WTC11 (cell line): ENCODE measurements around the gene CNTFR. TPM values are rescaled to one million over a fixed set of nuclear protein-coding genes. Genes with fewer than 3 reads are reported as not detected.
A peak's percentile ranks its signal among the peaks of the same experiment; 100 is the strongest.

Experiments used
- ATAC-seq: fragments of 200-7000 bp; cut with Tn5 transposase; 2 replicates; pipeline ENCODE4 v1.10.0; 2021; ENCODE audit warnings: mild to moderate bottlenecking, moderate library complexity
- CTCF ChIA-PET: fragments of 300-600 bp; sonication (Branson Sonifier 250); formaldehyde crosslinking; loops from one replicate; lab custom pipeline; 2021; ENCODE audit warnings: antibody characterized with exemption; lab: Charles Lee
- POLR2A ChIA-PET: fragments of 350-600 bp; sonication (Branson Sonifier 250); formaldehyde crosslinking; loops from one replicate; lab custom pipeline; 2021; ENCODE audit warnings: antibody characterized with exemption; lab: Charles Lee
- DNase-seq: peaks from one replicate; pipeline ENCODE4 v3.0.0; 2021; ENCODE audit warnings: low spot score
- H3K27ac Mint-ChIP-seq: 2 replicates; pipeline ENCODE4 v1.8.0; 2021; ENCODE audit warnings: mixed read lengths
- H3K27me3 Mint-ChIP-seq: 2 replicates; pipeline ENCODE4 v1.8.0; 2021; ENCODE audit warnings: low read depth, mild to moderate bottlenecking, moderate library complexity, mixed read lengths
- H3K36me3 Mint-ChIP-seq: 2 replicates; pipeline ENCODE4 v1.8.0; 2021; ENCODE audit warnings: mixed read lengths
- H3K4me1 Mint-ChIP-seq: 2 replicates; pipeline ENCODE4 v1.8.0; 2022; ENCODE audit warnings: mixed read lengths
- H3K4me3 Mint-ChIP-seq: 2 replicates; pipeline ENCODE4 v1.8.0; 2021; ENCODE audit warnings: mild to moderate bottlenecking, moderate library complexity, mixed read lengths
- H3K9me3 Mint-ChIP-seq: 2 replicates; pipeline ENCODE4 v1.8.0; 2021; ENCODE audit warnings: mixed read lengths
- E2F4 ChIP-seq: sonication (generic); formaldehyde crosslinking; IDR thresholded peaks from 2 replicates; pipeline ENCODE4 v1.8.1; 2022; ENCODE audit warnings: low read depth, mild to moderate bottlenecking, moderate library complexity, missing genetic modification reagents, borderline replicate concordance
- FOXJ3 ChIP-seq: sonication (generic); formaldehyde crosslinking; IDR thresholded peaks from 2 replicates; pipeline ENCODE4 v1.9.0; 2021; ENCODE audit warnings: missing genetic modification reagents, mild to moderate bottlenecking, borderline replicate concordance
- HMGA2 ChIP-seq: fragments of 250-450 bp; sonication (Bioruptor Pico); IDR thresholded peaks from 2 replicates; pipeline ENCODE4 v1.4.0; 2021; ENCODE audit warnings: mild to moderate bottlenecking, moderate library complexity
- RORB ChIP-seq: fragments of 250-450 bp; sonication (Bioruptor Pico); IDR thresholded peaks from 2 replicates; pipeline ENCODE4 v1.9.0; 2021; ENCODE audit warnings: mild to moderate bottlenecking
- TP53 ChIP-seq: sonication (generic); formaldehyde crosslinking; IDR thresholded peaks from 2 replicates; pipeline ENCODE4 v1.8.1; 2023; ENCODE audit warnings: mild to moderate bottlenecking, missing genetic modification reagents
- ZNF423 ChIP-seq: fragments of 250-450 bp; sonication (Bioruptor Pico); IDR thresholded peaks from 2 replicates; pipeline ENCODE4 v2.1.2; 2022; ENCODE audit warnings: mild to moderate bottlenecking, moderate library complexity
- ZNF425 ChIP-seq: fragments of 250-450 bp; sonication (Bioruptor Pico); conservative IDR thresholded peaks from 2 replicates; pipeline ENCODE4 v1.9.0; 2021; ENCODE audit warnings: mild to moderate bottlenecking
- total RNA-seq: library from RNA; stranded (reverse); gene quantifications from 3 replicates; pipeline ENCODE4 v1.2.3, GENCODE V29; 2021
- TF ChIP-seq, protein P1 (sequence below): sonication (generic); formaldehyde crosslinking; IDR thresholded peaks from 2 replicates; pipeline ENCODE4 v1.8.1; 2023; ENCODE audit warnings: mild to moderate bottlenecking, moderate library complexity, missing genetic modification reagents
- TF ChIP-seq, protein P2 (sequence below): sonication (generic); formaldehyde crosslinking; IDR thresholded peaks from 2 replicates; pipeline ENCODE4 v1.8.0; 2023; ENCODE audit warnings: mild to moderate bottlenecking, missing genetic modification reagents
- TF ChIP-seq, protein P3 (sequence below): sonication (generic); formaldehyde crosslinking; IDR thresholded peaks from 2 replicates; pipeline ENCODE4 v1.8.1; 2022; ENCODE audit warnings: mild to moderate bottlenecking, moderate library complexity, missing genetic modification reagents

Gene CNTFR
- total RNA-seq, 1 experiment from 2014 or later: 18.0 TPM

GRCh38 chr9:34588671-34589635 lies 571 bp downstream of the CNTFR start:
- no peaks in the 10 kb centered on the region for H3K9me3 Mint-ChIP-seq
- peak overlapping the region; percentile 78 for H3K4me3 Mint-ChIP-seq
- ATAC-seq (no peak), DNase-seq (no peak)
- H3K27me3 Mint-ChIP-seq: peaks cover 96% of the 10 kb centered on the region
- no peaks in the 10 kb centered on the region for H3K36me3 Mint-ChIP-seq
- POLR2A ChIA-PET: no interaction called here
- CTCF ChIA-PET: interaction anchor here (0.7 to 4.5 kb wide), 7 partner anchors 10 to 49 kb away, joined by 3 to 22 read pairs (median 10); no protein-coding TSS in a partner anchor
- H3K27ac Mint-ChIP-seq: no peak overlapping the region
- TF ChIP-seq ZNF423 (CRISPR knock-in tag): peak; percentile 22; the same call in 1 of the 2 replicates
- TF ChIP-seq, protein P1, sequence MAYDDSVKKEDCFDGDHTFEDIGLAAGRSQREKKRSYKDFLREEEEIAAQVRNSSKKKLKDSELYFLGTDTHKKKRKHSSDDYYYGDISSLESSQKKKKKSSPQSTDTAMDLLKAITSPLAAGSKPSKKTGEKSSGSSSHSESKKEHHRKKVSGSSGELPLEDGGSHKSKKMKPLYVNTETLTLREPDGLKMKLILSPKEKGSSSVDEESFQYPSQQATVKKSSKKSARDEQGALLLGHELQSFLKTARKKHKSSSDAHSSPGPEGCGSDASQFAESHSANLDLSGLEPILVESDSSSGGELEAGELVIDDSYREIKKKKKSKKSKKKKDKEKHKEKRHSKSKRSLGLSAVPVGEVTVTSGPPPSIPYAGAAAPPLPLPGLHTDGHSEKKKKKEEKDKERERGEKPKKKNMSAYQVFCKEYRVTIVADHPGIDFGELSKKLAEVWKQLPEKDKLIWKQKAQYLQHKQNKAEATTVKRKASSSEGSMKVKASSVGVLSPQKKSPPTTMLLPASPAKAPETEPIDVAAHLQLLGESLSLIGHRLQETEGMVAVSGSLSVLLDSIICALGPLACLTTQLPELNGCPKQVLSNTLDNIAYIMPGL: no peak
- TF ChIP-seq, all 79 proteins: peak for 1
- peaks cover 46% of the 10 kb centered on the region for H3K4me1 Mint-ChIP-seq

- ATAC-seq (no peak), DNase-seq (no peak)
- Mint-ChIP-seq H3K36me3 (no peaks in the 10 kb centered on the region), H3K27me3 (peaks cover 92% of the 10 kb centered on the region), H3K4me3 (no peak overlapping the region), H3K4me1 (peaks cover 34% of the 10 kb centered on the region), H3K9me3 (no peaks in the 10 kb centered on the region), H3K27ac (no peak overlapping the region)
- CTCF ChIA-PET: interaction anchor here (1.1 to 4.5 kb wide), 6 partner anchors 9 to 183 kb away, joined by 3 to 22 read pairs (median 14); no protein-coding TSS in a partner anchor
- POLR2A ChIA-PET: no interaction called here
- TF ChIP-seq, protein P2, sequence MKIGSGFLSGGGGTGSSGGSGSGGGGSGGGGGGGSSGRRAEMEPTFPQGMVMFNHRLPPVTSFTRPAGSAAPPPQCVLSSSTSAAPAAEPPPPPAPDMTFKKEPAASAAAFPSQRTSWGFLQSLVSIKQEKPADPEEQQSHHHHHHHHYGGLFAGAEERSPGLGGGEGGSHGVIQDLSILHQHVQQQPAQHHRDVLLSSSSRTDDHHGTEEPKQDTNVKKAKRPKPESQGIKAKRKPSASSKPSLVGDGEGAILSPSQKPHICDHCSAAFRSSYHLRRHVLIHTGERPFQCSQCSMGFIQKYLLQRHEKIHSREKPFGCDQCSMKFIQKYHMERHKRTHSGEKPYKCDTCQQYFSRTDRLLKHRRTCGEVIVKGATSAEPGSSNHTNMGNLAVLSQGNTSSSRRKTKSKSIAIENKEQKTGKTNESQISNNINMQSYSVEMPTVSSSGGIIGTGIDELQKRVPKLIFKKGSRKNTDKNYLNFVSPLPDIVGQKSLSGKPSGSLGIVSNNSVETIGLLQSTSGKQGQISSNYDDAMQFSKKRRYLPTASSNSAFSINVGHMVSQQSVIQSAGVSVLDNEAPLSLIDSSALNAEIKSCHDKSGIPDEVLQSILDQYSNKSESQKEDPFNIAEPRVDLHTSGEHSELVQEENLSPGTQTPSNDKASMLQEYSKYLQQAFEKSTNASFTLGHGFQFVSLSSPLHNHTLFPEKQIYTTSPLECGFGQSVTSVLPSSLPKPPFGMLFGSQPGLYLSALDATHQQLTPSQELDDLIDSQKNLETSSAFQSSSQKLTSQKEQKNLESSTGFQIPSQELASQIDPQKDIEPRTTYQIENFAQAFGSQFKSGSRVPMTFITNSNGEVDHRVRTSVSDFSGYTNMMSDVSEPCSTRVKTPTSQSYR (CRISPR knock-in tag): no peak
- no peak for TF ChIP-seq E2F4 (CRISPR knock-in tag)
- TF ChIP-seq HMGA2 (CRISPR knock-in tag): no peak
These were observed 2.3 kb downstream of the CNTFR start for GRCh38 chr9:34587271-34587670.

DNA sequence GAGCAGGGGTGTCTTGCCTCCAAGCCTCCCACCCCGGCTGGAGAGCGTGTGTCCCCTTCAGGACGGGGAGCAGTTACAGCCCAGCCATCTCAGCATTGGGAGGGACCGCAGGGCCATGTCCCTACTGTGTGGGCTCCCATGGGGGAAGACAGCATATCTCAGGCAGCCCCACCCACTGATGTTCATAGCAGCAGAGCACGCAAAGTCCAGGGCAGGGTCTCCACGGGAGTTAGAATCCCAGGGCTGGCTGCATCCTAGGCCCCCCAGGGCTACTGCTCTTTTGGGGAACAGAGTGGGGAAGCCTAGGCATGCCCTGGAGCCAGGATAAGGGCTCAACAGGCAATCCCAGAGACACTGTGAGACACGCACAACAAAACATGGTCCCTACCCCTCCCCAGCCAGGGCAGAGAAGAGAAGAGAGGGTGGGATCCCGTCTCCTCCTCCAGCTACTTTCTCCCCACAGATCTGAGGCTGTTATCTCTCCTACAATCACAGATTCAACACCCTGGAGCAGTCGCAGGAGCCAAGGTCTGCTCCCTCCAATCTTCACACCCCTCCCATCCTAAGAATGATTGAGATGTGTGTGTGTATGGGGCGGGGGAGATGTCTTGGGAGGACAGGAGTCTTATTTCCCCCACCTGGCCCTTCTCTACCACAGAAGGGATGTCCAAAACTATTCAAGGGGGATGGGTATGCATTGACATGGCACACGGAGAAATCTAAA lies 3.4 kb downstream of the CNTFR start:
- POLR2A ChIA-PET: no interaction called here
- CTCF ChIA-PET: interaction anchor here (0.8 to 4.5 kb wide), 6 partner anchors 17 to 182 kb away, joined by 3 to 22 read pairs (median 4); no protein-coding TSS in a partner anchor
- Mint-ChIP-seq H3K4me3 (no peak overlapping the region), H3K9me3 (no peaks in the 10 kb centered on the region), H3K36me3 (no peaks in the 10 kb centered on the region), H3K4me1 (peaks cover 30% of the 10 kb centered on the region), H3K27ac (no peak overlapping the region), H3K27me3 (peaks cover 91% of the 10 kb centered on the region)
- DNase-seq (no peak), ATAC-seq (no peak)
- TF ChIP-seq, protein P3, sequence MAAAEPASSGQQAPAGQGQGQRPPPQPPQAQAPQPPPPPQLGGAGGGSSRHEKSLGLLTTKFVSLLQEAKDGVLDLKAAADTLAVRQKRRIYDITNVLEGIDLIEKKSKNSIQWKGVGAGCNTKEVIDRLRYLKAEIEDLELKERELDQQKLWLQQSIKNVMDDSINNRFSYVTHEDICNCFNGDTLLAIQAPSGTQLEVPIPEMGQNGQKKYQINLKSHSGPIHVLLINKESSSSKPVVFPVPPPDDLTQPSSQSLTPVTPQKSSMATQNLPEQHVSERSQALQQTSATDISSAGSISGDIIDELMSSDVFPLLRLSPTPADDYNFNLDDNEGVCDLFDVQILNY (CRISPR knock-in tag): no peak
- TF ChIP-seq TP53 (CRISPR knock-in tag) (no peak), FOXJ3 (CRISPR knock-in tag) (no peak), ZNF425 (CRISPR knock-in tag) (no peak), RORB (CRISPR knock-in tag) (no peak)
- TF ChIP-seq, protein P2 (CRISPR knock-in tag): no peak
